HG03457 (cell line): ENCODE measurements around the gene PSMG4.

ENCODE experiments used
- ATAC-seq: cut with Tn5 transposase; IDR thresholded peaks from one replicate; pipeline ENCODE4 v1.9.1; 2021; ENCODE audit warnings: moderate number of reproducible peaks; ENCODE audit not compliant: unreplicated experiment

PSMG4 gene

DNA sequence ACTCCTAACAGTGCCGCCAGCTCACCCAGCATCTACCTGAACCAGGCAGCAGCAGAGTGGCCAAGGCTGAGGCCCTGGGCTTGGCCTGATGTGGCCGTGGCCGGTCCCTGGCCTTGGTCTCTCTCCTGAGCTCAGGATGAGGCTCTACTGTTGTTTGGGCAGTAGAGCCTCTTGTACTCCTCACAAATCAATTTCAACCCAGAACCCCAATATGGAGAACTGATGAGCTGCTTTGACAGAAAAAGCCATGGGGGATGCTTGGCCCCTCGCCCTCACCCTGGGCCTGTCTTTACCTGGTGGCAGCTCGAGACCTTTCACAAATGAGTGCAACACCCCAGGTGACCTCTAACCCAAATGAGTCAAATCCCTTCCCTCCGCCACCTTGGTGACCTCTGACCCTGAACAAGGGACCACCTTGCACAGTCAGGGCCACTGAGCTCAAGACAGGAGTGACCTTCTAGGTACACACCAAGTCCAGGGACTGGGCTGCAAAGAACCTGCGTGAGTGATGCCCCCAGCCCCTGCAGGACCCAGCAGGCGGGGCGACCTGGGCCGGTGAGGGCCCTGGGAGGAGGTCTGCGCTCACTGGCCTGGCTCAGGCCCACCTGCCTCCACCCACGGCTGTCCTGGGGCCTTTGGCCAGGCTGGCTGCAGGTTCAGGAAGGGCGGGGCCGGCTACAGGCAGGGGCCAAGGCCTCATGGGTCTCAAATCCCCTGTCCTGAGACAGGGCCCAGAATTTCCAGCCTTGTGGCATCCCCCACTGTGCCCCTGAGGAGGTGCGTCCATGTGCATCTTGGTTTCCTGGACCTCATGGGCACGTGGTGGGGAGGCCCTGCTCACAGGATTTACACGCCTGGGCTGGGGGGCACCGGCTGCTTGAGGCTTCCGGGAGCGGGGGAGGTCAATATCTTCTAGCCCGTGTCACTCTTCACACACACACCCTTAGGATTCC, 30.2 kb downstream of the PSMG4 start:
- ATAC-seq, result no peak

DNA sequence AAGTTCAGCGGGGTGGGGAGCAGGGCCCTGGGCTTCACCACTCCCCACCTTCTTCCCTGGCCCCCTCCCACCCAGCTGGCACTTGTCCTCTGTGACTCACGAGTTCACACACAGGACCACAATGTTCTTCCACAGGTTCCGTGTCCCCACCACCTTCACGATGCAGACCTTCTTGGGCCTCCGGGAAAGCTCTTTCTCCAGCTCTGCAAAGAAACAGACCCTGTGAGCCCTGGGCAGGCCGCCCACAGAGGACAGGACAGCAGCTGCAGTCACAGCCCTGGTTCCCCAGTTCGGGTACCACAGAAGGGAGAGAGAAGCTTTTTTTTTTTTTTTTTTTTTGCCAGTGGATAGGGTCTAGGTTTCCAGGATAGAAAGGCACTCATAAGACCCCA, 30.9 kb downstream of the PSMG4 start:
- ATAC-seq, result no peak

GRCh38 chr6:3290149-3290930, 31.6 kb downstream of the PSMG4 start:
- ATAC-seq, result no peak

DNA sequence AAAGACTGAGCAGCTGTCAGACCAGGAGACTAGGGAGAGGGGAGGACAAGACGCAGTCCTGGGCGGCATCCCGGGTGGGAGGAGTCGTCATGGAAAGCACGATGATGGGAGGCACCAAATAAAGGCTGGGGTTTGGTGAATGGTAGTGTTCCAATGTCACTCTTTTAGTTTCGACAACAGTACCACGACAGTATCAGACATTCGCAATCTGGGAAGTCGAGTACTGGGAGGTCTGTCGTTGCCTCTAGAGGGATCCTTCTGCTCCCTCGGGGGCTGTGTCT, 32.1 kb downstream of the PSMG4 start:
- no peak for ATAC-seq

- ATAC-seq, result no peak
These were observed 32.6 kb downstream of the PSMG4 start for GRCh38 chr6:3291346-3291745.

- ATAC-seq, result no peak
These were observed 33.2 kb downstream of the PSMG4 start for GRCh38 chr6:3291987-3292386.

DNA sequence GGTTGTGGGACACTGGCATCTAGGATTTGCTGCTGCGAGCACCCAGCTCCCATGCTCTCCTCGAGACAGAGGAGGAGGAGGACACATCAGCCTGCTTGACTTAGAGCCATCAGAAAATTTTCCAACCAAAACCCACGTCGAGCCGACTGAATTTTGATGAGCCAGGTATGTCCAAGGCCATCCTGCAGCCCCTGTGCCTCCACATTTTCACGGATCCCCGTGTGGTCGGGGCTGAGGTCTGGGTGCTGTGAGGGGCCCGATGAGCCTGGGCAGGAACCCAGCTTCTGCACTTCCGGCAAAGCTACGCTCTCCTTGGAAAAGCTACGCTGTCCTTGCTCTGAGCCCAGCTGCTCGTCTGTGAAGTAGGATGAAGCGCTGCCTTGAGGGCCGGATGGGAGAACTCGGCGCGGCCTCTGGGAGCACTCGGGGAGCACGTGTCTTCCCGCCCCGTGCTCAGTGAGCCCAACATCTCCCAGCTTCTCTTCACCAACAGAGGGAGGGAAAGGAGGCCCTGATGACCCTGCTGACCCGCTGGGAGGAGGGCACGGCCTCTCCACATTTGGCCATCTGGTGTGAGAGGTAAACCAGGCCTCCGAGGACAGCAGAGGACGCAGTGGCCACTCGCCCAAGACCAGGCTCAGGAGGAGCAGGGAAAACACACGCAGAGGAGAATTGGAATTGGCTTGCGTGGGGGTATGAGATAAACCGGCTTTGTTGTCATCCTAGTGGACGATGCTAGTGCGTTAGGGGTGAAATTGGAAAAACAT, 33.9 kb downstream of the PSMG4 start:
- ATAC-seq, result no peak

DNA sequence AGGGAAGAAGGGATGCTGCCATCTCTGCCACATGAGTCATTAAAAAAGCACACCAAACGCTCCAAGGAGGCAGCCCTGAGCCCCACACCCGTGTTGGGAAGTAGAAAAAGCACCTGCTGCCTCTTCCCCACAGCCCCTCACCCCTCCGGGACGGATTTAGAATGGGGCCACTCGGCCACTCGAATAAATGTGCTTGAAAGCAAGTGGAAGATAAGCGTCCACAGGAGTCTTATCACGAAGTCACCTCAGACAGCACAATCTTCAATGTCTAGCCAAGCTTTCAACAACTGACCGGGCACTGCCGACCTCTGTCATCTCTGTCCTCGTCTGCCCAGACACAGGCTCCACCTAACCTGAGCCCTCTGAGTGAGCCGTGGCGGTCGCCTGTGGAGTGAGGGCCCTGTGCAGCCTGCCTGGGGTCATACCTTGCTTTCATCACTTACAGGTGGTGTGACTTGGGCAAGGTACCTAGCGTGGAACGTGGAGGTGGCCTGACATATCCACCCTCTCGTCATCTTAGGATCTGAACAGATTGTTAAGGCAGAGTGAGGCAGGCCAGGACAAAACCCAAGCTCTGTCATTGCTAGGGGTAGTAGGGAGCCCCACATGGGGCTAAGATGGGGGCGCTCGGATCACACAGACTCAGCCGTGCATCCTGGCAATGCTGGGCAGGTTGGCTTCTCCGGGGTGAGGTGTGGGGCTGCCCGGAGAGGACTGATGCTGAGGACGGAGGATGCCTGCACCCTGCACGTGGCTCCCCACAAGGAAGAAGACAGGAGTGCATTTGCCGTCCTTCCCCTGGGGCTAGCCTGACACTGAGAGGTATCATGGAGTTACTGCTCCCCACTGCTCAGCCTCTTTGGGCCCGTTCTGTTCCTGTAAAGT, 34.8 kb downstream of the PSMG4 start:
- no peak for ATAC-seq

- ATAC-seq, result no peak
These were observed 35.6 kb downstream of the PSMG4 start for GRCh38 chr6:3294396-3294795.

- ATAC-seq, result no peak
These were observed 36.4 kb downstream of the PSMG4 start for GRCh38 chr6:3294921-3295871.

DNA sequence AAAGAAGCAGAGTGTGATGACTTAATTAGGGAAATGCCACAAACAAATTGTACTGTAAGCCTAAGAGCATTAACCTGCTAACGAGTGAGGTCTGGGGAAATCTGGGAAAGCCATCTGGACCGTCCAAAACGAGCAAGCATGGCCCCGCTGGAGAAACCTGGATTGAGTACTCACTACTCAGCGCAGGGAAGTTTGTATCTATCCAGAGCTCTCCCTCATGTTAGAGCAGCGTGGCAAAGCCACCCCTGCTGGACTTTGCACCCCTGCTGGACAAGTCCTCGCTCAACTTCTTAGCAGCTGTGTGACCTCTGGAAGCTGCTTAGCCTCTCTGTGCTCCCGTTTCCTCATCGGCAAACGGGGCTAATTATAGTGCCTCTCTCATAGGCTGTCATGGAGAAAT, 37.3 kb downstream of the PSMG4 start:
- ATAC-seq, result no peak

- ATAC-seq, result no peak
These were observed 37.8 kb downstream of the PSMG4 start for GRCh38 chr6:3296537-3296936.

- no peak for ATAC-seq
These were observed 38.3 kb downstream of the PSMG4 start for GRCh38 chr6:3297006-3297405.

GRCh38 chr6:3297909-3298308, 39.2 kb downstream of the PSMG4 start:
- no peak for ATAC-seq

- ATAC-seq, result no peak
These were observed 40.5 kb downstream of the PSMG4 start for GRCh38 chr6:3299221-3299620.

- no peak for ATAC-seq
These were observed 42.8 kb downstream of the PSMG4 start for GRCh38 chr6:3301506-3301905.

DNA sequence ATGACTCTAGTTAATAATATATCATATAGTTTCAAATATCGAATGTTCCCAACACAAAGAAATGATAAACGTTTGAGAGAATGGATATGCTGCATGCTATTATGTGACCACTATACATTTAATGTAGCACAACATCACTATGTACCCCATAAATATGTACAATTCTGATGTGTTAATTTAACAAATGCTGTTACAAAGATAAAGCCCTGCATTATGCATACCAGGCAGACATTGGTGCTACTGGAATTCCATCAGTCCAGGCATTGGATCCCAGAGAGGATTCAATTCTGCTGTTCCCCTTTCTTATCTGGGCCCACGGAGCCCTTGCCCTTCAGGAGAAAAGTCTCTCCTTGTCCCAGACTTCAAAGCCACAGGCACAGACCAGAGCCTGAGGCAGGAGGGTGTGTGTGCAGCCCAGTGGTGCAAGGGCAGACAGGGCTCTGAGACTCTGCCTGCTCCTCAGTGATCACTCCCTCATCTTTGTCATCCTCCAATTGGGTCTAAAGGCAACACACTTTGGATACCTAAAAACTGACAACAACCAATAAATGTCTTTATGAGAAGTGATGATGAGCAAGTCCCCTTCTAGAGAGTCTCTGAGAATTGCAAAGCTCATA, 45.2 kb downstream of the PSMG4 start:
- ATAC-seq, result no peak

- no peak for ATAC-seq
These were observed 45.9 kb downstream of the PSMG4 start for GRCh38 chr6:3304500-3305215.
